K562 (cell line): ENCODE measurements around the gene PGD. TPM values are rescaled to one million over a fixed set of nuclear protein-coding genes. Genes with fewer than 3 reads are reported as not detected.

Source experiments
- CTCF ChIP-seq, 3 experiments: IDR thresholded peaks in 2 of 3; conservative IDR thresholded peaks in 1 of 3; 2 replicates each; pipeline ENCODE4 v1.5.1; 2011 to 2012; ENCODE audit warnings: low read length in 3 of 3, mild to moderate bottlenecking in 3 of 3, control low read depth in 2 of 3, improper control_type of control experiment in 1 of 3, inconsistent platforms in 1 of 3, low read depth in 1 of 3, mixed read lengths in 1 of 3, moderate library complexity in 1 of 3; ENCODE audit not compliant: insufficient read depth in 2 of 3
- GABPA ChIP-seq: fragments of 200-800 bp; sonication (Bioruptor generic); conservative IDR thresholded peaks from 2 replicates; pipeline ENCODE4 v1.6.1; 2016; ENCODE audit warnings: low read depth, missing genetic modification characterization, missing compliant biosample characterization
- HCFC1 ChIP-seq: IDR thresholded peaks from 2 replicates; pipeline ENCODE4 v1.6.1; 2012; ENCODE audit warnings: low read depth, low read length, improper control_type of control experiment
- HDAC1 ChIP-seq, 2 experiments: fragments of 450-650 bp; IDR thresholded peaks; 2 replicates each; pipeline ENCODE4 v1.6.1; 2016 to 2017; ENCODE audit warnings: inconsistent platforms in 1 of 2, mild to moderate bottlenecking in 1 of 2, moderate library complexity in 1 of 2
- POU5F1 ChIP-seq: fragments of 150-350 bp; IDR thresholded peaks from 2 replicates; pipeline ENCODE4 v1.6.1; 2014; ENCODE audit warnings: borderline replicate concordance, low read length, low read depth, mild to moderate bottlenecking; ENCODE audit not compliant: partially characterized antibody
- RAD51 ChIP-seq: fragments of 450-650 bp; IDR thresholded peaks from 2 replicates; pipeline ENCODE4 v1.7.1; 2016; ENCODE audit warnings: low read depth, mild to moderate bottlenecking, borderline replicate concordance
- RB1 ChIP-seq: fragments of 450-650 bp; IDR thresholded peaks from 2 replicates; pipeline ENCODE4 v1.6.1; 2017; ENCODE audit warnings: low read depth, mild to moderate bottlenecking
- RBM25 ChIP-seq: fragments of 200-400 bp; formaldehyde crosslinking; IDR thresholded peaks from 2 replicates; pipeline ENCODE4 v1.6.1; 2018; ENCODE audit warnings: low read length, low read depth, moderate library complexity; ENCODE audit not compliant: severe bottlenecking
- RFX1 ChIP-seq: fragments of 450-650 bp; IDR thresholded peaks from 2 replicates; pipeline ENCODE4 v1.6.1; 2016; ENCODE audit warnings: mild to moderate bottlenecking, moderate library complexity
- SMARCA4 ChIP-seq: fragments of 450-650 bp; IDR thresholded peaks from 2 replicates; pipeline ENCODE4 v1.6.1; 2016
- TOE1 ChIP-seq, 2 experiments: fragments of 450-650 bp in 1 of 2; sonication (generic) in 1 of 2; formaldehyde crosslinking in 1 of 2; IDR thresholded peaks; 2 replicates each; pipeline versions ENCODE4 v1.7.1 to v1.8.0; 2016 to 2022; ENCODE audit warnings: borderline replicate concordance in 2 of 2, mild to moderate bottlenecking in 2 of 2, antibody characterized with exemption in 1 of 2, inconsistent platforms in 1 of 2, low read depth in 1 of 2, missing genetic modification reagents in 1 of 2, moderate library complexity in 1 of 2
- UBTF ChIP-seq, 2 experiments: IDR thresholded peaks; 2 replicates each; pipeline ENCODE4 v1.6.1; 2012; ENCODE audit warnings: improper control_type of control experiment in 2 of 2, low read depth in 2 of 2, low read length in 2 of 2, borderline replicate concordance in 1 of 2
- ZBTB2 ChIP-seq: fragments of 450-650 bp; IDR thresholded peaks from 2 replicates; pipeline ENCODE4 v1.6.1; 2016; ENCODE audit warnings: antibody characterized with exemption
- ZNF263 ChIP-seq: sonication (generic); formaldehyde crosslinking; IDR thresholded peaks from 2 replicates; pipeline ENCODE4 v1.8.0; 2022; ENCODE audit warnings: mild to moderate bottlenecking, missing genetic modification reagents, borderline replicate concordance
- ZNF354B ChIP-seq: fragments of 250-450 bp; sonication (Bioruptor Pico); IDR thresholded peaks from 2 replicates; pipeline ENCODE4 v1.4.0; 2020
- ZNF551 ChIP-seq: fragments of 250-450 bp; sonication (Bioruptor Pico); IDR thresholded peaks from 2 replicates; pipeline ENCODE4 v1.5.0; 2021; ENCODE audit warnings: mild to moderate bottlenecking, moderate library complexity
- ZNF589 ChIP-seq: fragments of 200-800 bp; sonication (Bioruptor generic); IDR thresholded peaks from 2 replicates; pipeline ENCODE4 v1.6.1; 2016; ENCODE audit warnings: low read depth, missing genetic modification characterization, missing compliant biosample characterization
- polyA plus RNA-seq, 8 experiments: library from polyadenylated mRNA; depleted of rRNA in 4 of 8; stranded (reverse) in 5 of 8; unstranded in 3 of 8; fragments of >200 nt; fragmentation: Nextera tagmentation in 2 of 8; fragmentation: Illumina TruSeq in 1 of 8; extraction: Ambion mirVana in 2 of 8; extraction: Trizol in 1 of 8; gene quantifications; 2 replicates each; pipeline versions ENCODE4 v1.2.1 to v1.2.3, GENCODE V29; 2011 to 2014; ENCODE audit warnings: inconsistent platforms in 1 of 8, missing spikeins in 1 of 8
- total RNA-seq, 7 experiments: library from RNA; depleted of rRNA in 6 of 7; stranded (reverse); fragments of >200 nt in 6 of 7; fragmentation: Illumina TruSeq in 2 of 7; extraction: Trizol in 2 of 7; gene quantifications; 2 replicates each; pipeline versions ENCODE4 v1.2.1 to v1.2.3, GENCODE V29; 2011 to 2021; ENCODE audit warnings: low replicate concordance in 1 of 7
- TF ChIP-seq, protein P1 (sequence below): sonication (generic); formaldehyde crosslinking; IDR thresholded peaks from 2 replicates; pipeline ENCODE4 v1.8.1; 2022; ENCODE audit warnings: missing genetic modification reagents

The PGD gene
- total and polyA plus RNA-seq, 9 of the 15 experiments (the other 6 are each of a cell fraction or from before 2014, with no cell fraction given) = 177 to 542 (median 270) TPM

DNA sequence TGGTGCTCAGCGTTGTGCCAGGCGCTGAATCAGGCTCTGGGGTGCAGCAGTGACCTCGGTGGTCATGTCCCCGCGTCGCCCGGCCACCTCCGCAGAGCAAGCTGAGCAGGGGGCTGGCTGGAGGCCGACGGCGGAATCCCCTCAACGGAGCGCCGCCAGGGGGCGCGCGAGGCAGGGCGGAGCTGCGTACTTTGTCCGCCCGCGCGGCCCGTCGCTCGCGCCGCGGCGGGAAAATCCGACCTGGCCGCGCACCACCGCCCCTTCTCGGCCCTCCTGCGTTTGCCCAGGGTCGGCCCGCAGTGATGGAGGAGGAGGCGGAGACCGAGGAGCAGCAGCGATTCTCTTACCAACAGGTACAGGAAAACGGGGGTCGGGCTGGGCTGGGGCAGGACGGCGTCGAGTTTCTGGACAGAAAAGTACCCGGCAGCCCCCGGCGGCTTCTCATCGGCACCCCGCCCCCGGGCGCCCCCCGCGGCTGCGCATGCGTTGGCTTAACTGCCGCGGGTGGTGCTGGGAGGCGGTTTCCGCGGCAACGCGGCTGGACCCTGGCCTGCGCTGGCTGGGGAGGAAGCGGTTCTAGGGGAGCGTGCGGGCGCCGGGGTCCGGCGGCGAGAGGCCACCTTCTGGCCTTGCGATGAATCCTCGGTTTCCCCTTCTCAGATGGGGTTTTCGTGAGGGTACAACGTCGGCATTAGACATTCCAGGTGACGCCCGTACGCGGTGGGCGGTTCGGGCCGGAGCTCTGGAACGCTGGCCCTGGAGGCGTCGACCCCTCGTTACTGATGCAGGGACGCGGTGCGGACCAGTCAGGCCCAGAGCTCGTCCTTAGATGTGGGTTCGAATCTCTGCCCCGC, 31.6 kb downstream of the PGD start, which contains the start of gene CENPS (continued):
- TF ChIP-seq UBTF (IDR thresholded peaks at IDR 0.05; ENCODE audit: borderline replicate concordance in 1 of 2, low read depth in 2 of 2, low read length in 2 of 2) = peak in 1 of 2 experiments; percentile 48; a peak in 2 of 4 replicates
- TF ChIP-seq SMARCA4 = no peak
- TF ChIP-seq ZNF551 (CRISPR knock-in tag) = no peak
- TF ChIP-seq RAD51 = no peak
- TF ChIP-seq RBM25 = peak; percentile 40
- TF ChIP-seq, protein P1, sequence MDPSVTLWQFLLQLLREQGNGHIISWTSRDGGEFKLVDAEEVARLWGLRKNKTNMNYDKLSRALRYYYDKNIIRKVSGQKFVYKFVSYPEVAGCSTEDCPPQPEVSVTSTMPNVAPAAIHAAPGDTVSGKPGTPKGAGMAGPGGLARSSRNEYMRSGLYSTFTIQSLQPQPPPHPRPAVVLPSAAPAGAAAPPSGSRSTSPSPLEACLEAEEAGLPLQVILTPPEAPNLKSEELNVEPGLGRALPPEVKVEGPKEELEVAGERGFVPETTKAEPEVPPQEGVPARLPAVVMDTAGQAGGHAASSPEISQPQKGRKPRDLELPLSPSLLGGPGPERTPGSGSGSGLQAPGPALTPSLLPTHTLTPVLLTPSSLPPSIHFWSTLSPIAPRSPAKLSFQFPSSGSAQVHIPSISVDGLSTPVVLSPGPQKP (CRISPR knock-in tag) = no peak
- TF ChIP-seq TOE1 (IDR thresholded peaks at IDR 0.05; ENCODE audit: borderline replicate concordance) = peak; percentile 87; the same call in 1 of the 2 replicates
- TF ChIP-seq TOE1 (CRISPR knock-in tag; IDR thresholded peaks at IDR 0.05; ENCODE audit: borderline replicate concordance, low read depth) = peak; percentile 97
- 0 out of 2 replicates have a peak, but pooled peaks have one; percentile 11 for TF ChIP-seq ZNF354B
- TF ChIP-seq RFX1 = peak; percentile 96
- TF ChIP-seq ZNF263 (CRISPR knock-in tag) = peak; percentile 22; the same call in 1 of the 2 replicates
- peak in 1 of 2 experiments; percentile 97; a peak in 3 of 4 replicates for TF ChIP-seq HDAC1 (IDR thresholded peaks at IDR 0.05)
- peak; percentile 91 for TF ChIP-seq ZBTB2
- TF ChIP-seq CTCF (IDR thresholded peaks at IDR 0.05 in 2 of 3, conservative IDR thresholded peaks at IDR 0.05 in 1 of 3; ENCODE audit: insufficient read depth in 2 of 3, low read depth in 1 of 3, low read length in 3 of 3) = peak; percentile 96 to 97 (median 97)
- TF ChIP-seq GABPA = no peak
- peak; percentile 96 for TF ChIP-seq POU5F1
- peak; percentile 75 for TF ChIP-seq HCFC1
- TF ChIP-seq RB1 = peak; percentile 100
- TF ChIP-seq ZNF589 (CRISPR knock-in tag) = peak; percentile 78; the same call in 1 of the 2 replicates
